NCI-H2196 treated with DMSO at 0.1 percent for 48 hours (cell line): ENCODE results near the gene CACNA1G.
A peak's percentile ranks its signal among the peaks of the same experiment; 100 is the strongest.

Experiments used
- DNase-seq: peaks from one replicate; lab custom pipeline; 2025; ENCODE audit not compliant: unreplicated experiment; lab: John Stamatoyannopoulos, UW

The CACNA1G gene

GRCh38 chr17:50547035-50547735 lies 13.3 kb upstream of the CACNA1G start, which contains the start of gene SPATA20:
Gene SPATA20, plus strand, starts transcription at chr17:50547174. Its CDS starts 35 bp downstream, at chr17:50547209.
- DNase-seq, result peak; percentile 86

- DNase-seq, result no peak
Measured at GRCh38 chr17:50547736-50548083, 12.8 kb upstream of the CACNA1G start.

GRCh38 chr17:50548831-50549230 lies 11.7 kb upstream of the CACNA1G start:
- no peak for DNase-seq

- no peak for DNase-seq
Measured at GRCh38 chr17:50549256-50549941, 11.1 kb upstream of the CACNA1G start.

- no peak for DNase-seq
Measured at GRCh38 chr17:50549969-50550368, 10.5 kb upstream of the CACNA1G start.

- DNase-seq, result peak; percentile 72
Measured at GRCh38 chr17:50550661-50551432, 9.7 kb upstream of the CACNA1G start.

GRCh38 chr17:50551433-50551815 lies 9.1 kb upstream of the CACNA1G start:
- no peak for DNase-seq

- DNase-seq, result no peak
Measured at GRCh38 chr17:50551884-50552283, 8.6 kb upstream of the CACNA1G start.

- DNase-seq, result no peak
Measured at GRCh38 chr17:50554201-50554600, 6.3 kb upstream of the CACNA1G start.

GRCh38 chr17:50556803-50557202 lies 3.7 kb upstream of the CACNA1G start:
- peak; percentile 93 for DNase-seq

GRCh38 chr17:50557630-50558029 lies 2.9 kb upstream of the CACNA1G start:
- DNase-seq, result no peak

GRCh38 chr17:50558091-50558490 lies 2.4 kb upstream of the CACNA1G start:
- no peak for DNase-seq

GRCh38 chr17:50558581-50558940 lies 2.0 kb upstream of the CACNA1G start:
- DNase-seq, result no peak

GRCh38 chr17:50558941-50559614 lies 1.4 kb upstream of the CACNA1G start:
- no peak for DNase-seq

- DNase-seq, result no peak
Measured at GRCh38 chr17:50559674-50560184, 786 bp upstream of the CACNA1G start.

GRCh38 chr17:50560931-50561745 lies 623 bp downstream of the CACNA1G start:
- DNase-seq, result no peak

GRCh38 chr17:50561746-50562141 lies 1.2 kb downstream of the CACNA1G start:
- no peak for DNase-seq

- no peak for DNase-seq
Measured at GRCh38 chr17:50562242-50563091, 2.0 kb downstream of the CACNA1G start.

GRCh38 chr17:50563092-50563511 lies 2.6 kb downstream of the CACNA1G start:
- no peak for DNase-seq
